K562 (cell line): ENCODE data around the gene KCNK16. TPM values are rescaled to one million over a fixed set of nuclear protein-coding genes. Genes with fewer than 3 reads are reported as not detected.

ENCODE experiments used
- CEBPB ChIP-seq: fragments of 450-650 bp; IDR thresholded peaks from 2 replicates; pipeline ENCODE4 v1.6.1; 2016; ENCODE audit warnings: missing genetic modification characterization, missing compliant biosample characterization
- DEAF1 ChIP-seq: fragments of 450-650 bp; formaldehyde crosslinking; IDR thresholded peaks from 2 replicates; pipeline ENCODE4 v1.4.0; 2020; ENCODE audit warnings: mild to moderate bottlenecking, moderate library complexity
- GABPA ChIP-seq: fragments of 200-800 bp; sonication (Bioruptor generic); conservative IDR thresholded peaks from 2 replicates; pipeline ENCODE4 v1.6.1; 2016; ENCODE audit warnings: low read depth, missing genetic modification characterization, missing compliant biosample characterization
- HDAC2 ChIP-seq: fragments of 450-650 bp; IDR thresholded peaks from 2 replicates; pipeline ENCODE4 v1.6.1; 2016; ENCODE audit warnings: mild to moderate bottlenecking
- MAFF ChIP-seq: IDR thresholded peaks from 2 replicates; pipeline ENCODE4 v1.6.1; 2012; ENCODE audit warnings: low read length, improper control_type of control experiment
- MYNN ChIP-seq, 2 experiments: sonication (generic); formaldehyde crosslinking in 1 of 2; IDR thresholded peaks; 2 replicates each; pipeline versions ENCODE4 v1.5.0 to v1.6.1; 2016 to 2020; ENCODE audit warnings: antibody characterized with exemption in 1 of 2, missing genetic modification reagents in 1 of 2
- NEUROD1 ChIP-seq: fragments of 150-350 bp; IDR thresholded peaks from 2 replicates; pipeline ENCODE4 v1.6.1; 2014; ENCODE audit warnings: borderline replicate concordance, low read length, low read depth; ENCODE audit not compliant: partially characterized antibody
- NONO ChIP-seq, 2 experiments: fragments of 200-400 bp in 1 of 2; fragments of 450-650 bp in 1 of 2; formaldehyde crosslinking in 1 of 2; IDR thresholded peaks; 2 replicates each; pipeline ENCODE4 v1.6.1; 2017; ENCODE audit warnings: low read depth in 2 of 2, mild to moderate bottlenecking in 2 of 2, moderate library complexity in 2 of 2, low read length in 1 of 2
- NRF1 ChIP-seq, 2 experiments: fragments of 450-650 bp; IDR thresholded peaks in 1 of 2; conservative IDR thresholded peaks in 1 of 2; 2 replicates each; pipeline ENCODE4 v1.6.1; 2014; ENCODE audit warnings: mild to moderate bottlenecking in 2 of 2
- PBX2 ChIP-seq, 2 experiments: IDR thresholded peaks in 1 of 2; conservative IDR thresholded peaks in 1 of 2; 2 replicates each; pipeline ENCODE4 v1.6.1; 2016; ENCODE audit warnings: low read depth in 2 of 2, mild to moderate bottlenecking in 1 of 2, missing compliant biosample characterization in 1 of 2, missing genetic modification characterization in 1 of 2, moderate library complexity in 1 of 2
- SETDB1 ChIP-seq: IDR thresholded peaks from one replicate; pipeline ENCODE4 v1.6.1; 2012; ENCODE audit warnings: low read length, control low read depth, inconsistent platforms
- SIN3B ChIP-seq: fragments of 450-650 bp; IDR thresholded peaks from 2 replicates; pipeline ENCODE4 v1.6.1; 2017; ENCODE audit warnings: low read depth, mild to moderate bottlenecking, moderate library complexity
- SMARCA5 ChIP-seq: fragments of 450-650 bp; IDR thresholded peaks from 2 replicates; pipeline ENCODE4 v1.6.1; 2016
- ZFPM2 ChIP-seq: fragments of 250-450 bp; sonication (Bioruptor Pico); IDR thresholded peaks from 2 replicates; pipeline ENCODE4 v1.5.1; 2022; ENCODE audit warnings: mild to moderate bottlenecking
- ZNF24 ChIP-seq: fragments of 450-650 bp; IDR thresholded peaks from 2 replicates; pipeline ENCODE4 v1.6.1; 2016
- ZNF444 ChIP-seq: fragments of 250-450 bp; sonication (Bioruptor Pico); IDR thresholded peaks from 2 replicates; pipeline ENCODE4 v1.4.0; 2020; ENCODE audit warnings: mild to moderate bottlenecking, moderate library complexity
- polyA plus RNA-seq, 8 experiments: library from polyadenylated mRNA; depleted of rRNA in 4 of 8; stranded (reverse) in 5 of 8; unstranded in 3 of 8; fragments of >200 nt; fragmentation: Nextera tagmentation in 2 of 8; fragmentation: Illumina TruSeq in 1 of 8; extraction: Ambion mirVana in 2 of 8; extraction: Trizol in 1 of 8; gene quantifications; 2 replicates each; pipeline versions ENCODE4 v1.2.1 to v1.2.3, GENCODE V29; 2011 to 2014; ENCODE audit warnings: inconsistent platforms in 1 of 8, missing spikeins in 1 of 8
- total RNA-seq, 7 experiments: library from RNA; depleted of rRNA in 6 of 7; stranded (reverse); fragments of >200 nt in 6 of 7; fragmentation: Illumina TruSeq in 2 of 7; extraction: Trizol in 2 of 7; gene quantifications; 2 replicates each; pipeline versions ENCODE4 v1.2.1 to v1.2.3, GENCODE V29; 2011 to 2021; ENCODE audit warnings: low replicate concordance in 1 of 7
- TF ChIP-seq, protein P1 (sequence below): fragments of 450-650 bp; IDR thresholded peaks from 2 replicates; pipeline ENCODE4 v1.6.1; 2016; ENCODE audit warnings: missing biosample characterization, missing genetic modification characterization
- TF ChIP-seq, protein P2 (sequence below): fragments of 250-450 bp; sonication (Bioruptor Pico); IDR thresholded peaks from 2 replicates; pipeline ENCODE4 v1.6.1; 2021; ENCODE audit warnings: mild to moderate bottlenecking
- TF ChIP-seq, protein P3 (sequence below): sonication (generic); formaldehyde crosslinking; IDR thresholded peaks from 2 replicates; pipeline ENCODE4 v1.8.1; 2023; ENCODE audit warnings: mild to moderate bottlenecking, missing genetic modification reagents

Gene KCNK16
- total and polyA plus RNA-seq, 9 of the 15 experiments (the other 6 are each of a cell fraction or from before 2014, with no cell fraction given) = not detected

GRCh38 chr6:39302669-39303424, 19.7 kb downstream of the KCNK16 start (continued):
- no peak for TF ChIP-seq NEUROD1
- 0 out of 4 replicates have a peak, but pooled peaks of 1 of the 2 experiments have one; percentile 57 for TF ChIP-seq NONO (IDR thresholded peaks at IDR 0.05; ENCODE audit: low read depth in 2 of 2, low read length in 1 of 2)
- TF ChIP-seq ZNF444 (CRISPR knock-in tag) = no peak
- no peak for TF ChIP-seq SETDB1
- TF ChIP-seq, protein P1, sequence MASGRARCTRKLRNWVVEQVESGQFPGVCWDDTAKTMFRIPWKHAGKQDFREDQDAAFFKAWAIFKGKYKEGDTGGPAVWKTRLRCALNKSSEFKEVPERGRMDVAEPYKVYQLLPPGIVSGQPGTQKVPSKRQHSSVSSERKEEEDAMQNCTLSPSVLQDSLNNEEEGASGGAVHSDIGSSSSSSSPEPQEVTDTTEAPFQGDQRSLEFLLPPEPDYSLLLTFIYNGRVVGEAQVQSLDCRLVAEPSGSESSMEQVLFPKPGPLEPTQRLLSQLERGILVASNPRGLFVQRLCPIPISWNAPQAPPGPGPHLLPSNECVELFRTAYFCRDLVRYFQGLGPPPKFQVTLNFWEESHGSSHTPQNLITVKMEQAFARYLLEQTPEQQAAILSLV (tag) = peak; percentile 12; the same call in 1 of the 2 replicates
- TF ChIP-seq MAFF = no peak
- TF ChIP-seq, protein P2, sequence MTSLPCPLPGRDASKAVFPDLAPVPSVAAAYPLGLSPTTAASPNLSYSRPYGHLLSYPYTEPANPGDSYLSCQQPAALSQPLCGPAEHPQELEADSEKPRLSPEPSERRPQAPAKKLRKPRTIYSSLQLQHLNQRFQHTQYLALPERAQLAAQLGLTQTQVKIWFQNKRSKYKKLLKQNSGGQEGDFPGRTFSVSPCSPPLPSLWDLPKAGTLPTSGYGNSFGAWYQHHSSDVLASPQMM (CRISPR knock-in tag) = no peak
- 0 out of 2 replicates have a peak, but pooled peaks have one; percentile 28 for TF ChIP-seq ZNF24
- TF ChIP-seq HDAC2 = peak; percentile 57; the same call in 1 of the 2 replicates
- TF ChIP-seq MYNN (IDR thresholded peaks at IDR 0.05) = peak; percentile 60; the same call in 1 of the 2 replicates
- no peak for TF ChIP-seq MYNN (CRISPR knock-in tag; IDR thresholded peaks at IDR 0.05)
- TF ChIP-seq NRF1 (conservative IDR thresholded peaks at IDR 0.05 in 1 of 2, IDR thresholded peaks at IDR 0.05 in 1 of 2) = peak in 1 of 2 experiments; percentile 19; a peak in 1 of 4 replicates
- no peak for TF ChIP-seq PBX2 (CRISPR knock-in tag; IDR thresholded peaks at IDR 0.05; ENCODE audit: low read depth)
- no peak for TF ChIP-seq PBX2 (tag; conservative IDR thresholded peaks at IDR 0.05; ENCODE audit: low read depth)
- peak; percentile 93 for TF ChIP-seq CEBPB (tag)
- TF ChIP-seq DEAF1 (CRISPR knock-in tag) = peak; percentile 97
- TF ChIP-seq, protein P3, sequence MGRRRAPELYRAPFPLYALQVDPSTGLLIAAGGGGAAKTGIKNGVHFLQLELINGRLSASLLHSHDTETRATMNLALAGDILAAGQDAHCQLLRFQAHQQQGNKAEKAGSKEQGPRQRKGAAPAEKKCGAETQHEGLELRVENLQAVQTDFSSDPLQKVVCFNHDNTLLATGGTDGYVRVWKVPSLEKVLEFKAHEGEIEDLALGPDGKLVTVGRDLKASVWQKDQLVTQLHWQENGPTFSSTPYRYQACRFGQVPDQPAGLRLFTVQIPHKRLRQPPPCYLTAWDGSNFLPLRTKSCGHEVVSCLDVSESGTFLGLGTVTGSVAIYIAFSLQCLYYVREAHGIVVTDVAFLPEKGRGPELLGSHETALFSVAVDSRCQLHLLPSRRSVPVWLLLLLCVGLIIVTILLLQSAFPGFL = no peak
- peak; percentile 41; the same call in 1 of the 2 replicates for TF ChIP-seq GABPA (tag)
- no peak for TF ChIP-seq SIN3B
- TF ChIP-seq ZFPM2 (CRISPR knock-in tag) = no peak
- peak; percentile 85; the same call in 1 of the 2 replicates for TF ChIP-seq SMARCA5
